Measurements from ENCODE around the gene ALG14.
"Not testable (repeated sequence)": the region's sequence is repeated elsewhere in the genome, so short reads cannot be mapped to it uniquely, and the experiment has no call there.

Gene ALG14, protein sequence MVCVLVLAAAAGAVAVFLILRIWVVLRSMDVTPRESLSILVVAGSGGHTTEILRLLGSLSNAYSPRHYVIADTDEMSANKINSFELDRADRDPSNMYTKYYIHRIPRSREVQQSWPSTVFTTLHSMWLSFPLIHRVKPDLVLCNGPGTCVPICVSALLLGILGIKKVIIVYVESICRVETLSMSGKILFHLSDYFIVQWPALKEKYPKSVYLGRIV

DNA sequence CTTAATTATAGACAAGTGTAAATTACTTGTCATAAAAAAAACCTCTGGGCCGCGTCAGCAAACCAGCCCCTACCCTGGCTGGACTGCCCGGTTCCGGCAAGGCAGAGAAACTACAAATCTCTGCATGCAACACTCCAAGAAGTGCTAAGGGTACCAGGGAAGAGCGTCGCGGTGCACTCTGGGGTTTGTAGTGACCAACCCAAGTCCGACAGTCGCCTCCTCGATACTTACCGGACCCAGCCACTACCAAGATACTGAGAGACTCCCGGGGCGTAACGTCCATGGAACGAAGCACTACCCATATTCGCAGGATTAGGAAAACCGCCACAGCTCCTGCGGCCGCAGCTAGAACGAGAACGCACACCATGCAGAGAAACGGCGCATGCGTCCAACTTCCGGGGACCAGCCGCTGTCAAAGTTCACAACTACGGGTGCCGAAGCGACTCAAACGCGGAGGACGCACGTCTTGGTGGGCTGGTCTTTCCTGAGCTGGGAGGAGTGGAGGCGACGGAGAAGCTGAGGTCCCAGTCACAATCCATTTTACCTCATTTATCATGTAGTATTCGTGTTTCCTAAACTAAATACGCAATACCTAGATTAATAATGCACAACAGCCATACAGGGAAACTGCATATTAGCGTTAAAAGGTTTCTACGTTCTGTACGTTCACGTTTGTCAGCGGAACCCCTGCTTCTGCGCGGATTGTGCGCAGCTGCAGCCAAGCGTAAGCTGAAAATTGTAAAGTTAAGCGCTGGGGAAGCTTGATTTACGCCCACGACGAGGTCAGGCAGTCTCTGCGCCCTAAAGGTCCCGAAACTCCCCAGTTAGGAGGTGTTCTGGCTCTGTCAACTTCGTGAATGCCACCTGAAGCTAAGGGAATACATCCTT is at the start of gene ALG14:
TSS of gene ALG14 (minus strand) at position 420 of the 888 bp plus-strand sequence. CDS start at position 367, 53 bp downstream.
- peak; percentile 94 for DNase-seq

DNA sequence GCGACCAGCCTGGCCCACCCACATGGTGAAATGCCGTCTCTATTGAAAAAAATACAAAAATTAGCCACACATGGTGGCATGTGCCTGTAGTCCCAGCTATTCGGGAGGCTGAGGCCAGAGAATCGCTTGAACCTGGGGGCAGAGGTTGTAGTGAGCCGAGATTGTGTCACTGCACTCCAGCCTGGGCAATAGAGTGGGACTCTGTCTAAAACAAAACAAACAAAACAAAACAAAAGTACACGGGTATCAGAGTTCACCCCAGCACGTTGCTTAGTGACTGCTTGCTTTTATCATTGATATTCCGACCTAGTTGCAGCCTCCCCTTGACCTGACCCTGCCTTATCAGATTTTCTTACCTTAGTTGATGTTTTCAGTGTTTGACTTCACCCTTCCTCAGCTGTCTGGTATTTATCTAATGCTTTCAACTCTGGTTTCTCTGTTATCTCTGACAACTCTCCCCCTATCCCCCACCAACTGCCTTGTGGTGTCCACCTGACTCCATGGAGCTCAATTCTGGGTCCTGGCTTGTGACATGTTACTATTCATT is 49.5 kb upstream of the ALG14 start:
- no peak for DNase-seq

DNA sequence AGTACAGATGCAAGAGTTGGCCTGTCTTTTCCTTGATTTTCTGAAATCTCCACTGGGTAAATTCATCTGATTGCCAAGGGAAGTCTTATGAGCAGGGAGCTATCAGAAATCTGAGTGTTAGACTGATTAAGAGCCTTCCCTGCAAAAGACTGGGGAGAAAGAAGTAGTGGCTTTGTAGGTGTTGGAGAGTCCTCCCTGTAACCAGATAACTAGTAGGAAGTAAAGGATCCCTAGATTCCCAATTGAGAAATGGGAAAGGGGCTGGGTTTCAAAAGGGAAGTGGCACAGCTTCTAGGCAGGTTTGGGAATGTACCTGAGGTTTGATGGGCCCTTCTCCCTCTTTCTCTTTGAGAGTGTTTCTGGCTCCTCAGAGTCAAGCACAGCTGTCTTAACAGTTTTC is 46.5 kb upstream of the ALG14 start:
- no peak for DNase-seq

DNA sequence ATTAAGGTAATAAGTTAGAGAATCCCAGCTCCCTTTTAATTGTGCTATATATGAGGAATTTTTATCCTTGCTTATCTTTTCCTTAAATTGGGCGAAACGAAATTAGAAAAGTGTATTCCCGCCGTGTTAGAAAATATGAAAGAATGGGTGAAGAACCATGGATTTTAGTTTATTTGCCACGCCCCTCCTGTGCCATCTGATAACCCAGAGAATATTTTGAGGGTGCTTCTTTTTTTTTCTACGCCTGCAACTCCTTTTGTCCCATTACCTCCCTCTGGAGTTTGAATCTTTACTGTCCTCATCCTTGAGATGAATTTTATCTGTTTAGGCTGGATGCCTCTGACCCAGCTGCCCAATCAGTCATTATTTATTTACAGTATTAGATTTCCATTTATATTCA is 46.0 kb upstream of the ALG14 start:
- DNase-seq: no peak

DNA sequence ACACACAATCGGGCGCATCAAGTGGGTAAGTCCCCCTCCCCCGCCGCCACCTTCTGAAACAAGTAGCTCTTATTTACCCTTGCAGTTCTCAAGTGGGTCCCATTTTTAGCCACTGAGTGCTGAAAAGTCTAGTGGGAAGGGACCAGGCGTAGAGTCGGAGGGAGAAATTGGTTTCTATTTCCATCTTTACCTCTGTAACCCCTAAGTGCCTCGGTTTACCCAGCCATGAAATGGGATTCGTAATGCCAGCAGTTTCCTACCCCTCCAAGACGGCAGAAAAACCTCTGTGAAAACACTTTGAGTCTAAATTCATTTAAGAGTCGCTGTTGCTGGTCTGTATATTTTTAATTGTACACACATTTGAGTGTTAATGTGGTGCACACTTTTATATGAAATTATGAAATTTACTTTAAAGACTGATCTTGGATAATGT is 45.3 kb upstream of the ALG14 start:
- no peak for DNase-seq

DNA sequence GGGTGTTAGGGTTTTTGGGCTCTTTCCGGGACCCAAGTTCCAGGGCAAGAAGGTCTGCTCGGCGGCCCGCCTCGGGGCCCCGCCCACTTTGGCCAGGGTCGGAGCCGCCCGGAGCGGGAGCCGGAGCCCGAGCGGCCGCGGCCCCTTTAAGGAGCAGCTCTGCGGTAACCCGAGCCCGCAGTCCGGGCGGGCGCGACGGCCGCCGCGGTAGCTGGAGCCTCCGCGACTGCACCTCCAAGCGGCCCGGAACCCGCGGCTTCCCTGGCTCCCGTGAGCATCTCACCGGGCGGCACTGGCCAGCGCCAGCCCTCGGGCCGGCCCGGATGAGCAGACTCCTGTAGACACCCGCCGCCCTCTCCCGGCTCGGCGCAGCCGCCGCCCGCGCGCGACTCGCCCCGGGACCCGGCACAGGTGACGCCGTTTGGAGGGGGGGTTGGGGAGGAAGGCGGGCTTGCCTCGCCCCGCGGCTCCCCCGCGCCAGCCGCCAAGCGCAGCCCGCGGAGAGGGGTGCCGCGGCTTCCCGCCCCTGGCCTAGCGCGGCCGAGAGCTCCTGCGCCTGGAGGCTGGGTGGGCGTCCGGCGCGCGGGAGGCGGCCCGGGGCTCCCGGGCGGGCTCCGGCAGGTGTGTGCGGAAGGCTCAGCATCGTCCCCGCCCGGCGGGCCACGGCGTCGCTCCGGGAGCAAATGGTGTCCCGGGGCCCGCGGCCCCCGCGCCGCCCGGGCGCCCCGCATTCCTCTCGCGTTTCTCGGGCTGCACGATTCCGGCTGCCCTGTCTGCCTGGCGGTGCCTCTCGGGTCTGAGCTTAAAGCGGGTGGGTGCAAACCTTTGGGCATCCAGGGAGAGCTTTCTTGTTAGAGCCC is 44.7 kb upstream of the ALG14 start, which contains the start of gene TLCD4:
TSS of gene TLCD4 (plus strand) at position 149 of the 860 bp plus-strand sequence. CDS start 26,547 bp downstream, outside the sequence.
- peak; percentile 65 for DNase-seq

DNA sequence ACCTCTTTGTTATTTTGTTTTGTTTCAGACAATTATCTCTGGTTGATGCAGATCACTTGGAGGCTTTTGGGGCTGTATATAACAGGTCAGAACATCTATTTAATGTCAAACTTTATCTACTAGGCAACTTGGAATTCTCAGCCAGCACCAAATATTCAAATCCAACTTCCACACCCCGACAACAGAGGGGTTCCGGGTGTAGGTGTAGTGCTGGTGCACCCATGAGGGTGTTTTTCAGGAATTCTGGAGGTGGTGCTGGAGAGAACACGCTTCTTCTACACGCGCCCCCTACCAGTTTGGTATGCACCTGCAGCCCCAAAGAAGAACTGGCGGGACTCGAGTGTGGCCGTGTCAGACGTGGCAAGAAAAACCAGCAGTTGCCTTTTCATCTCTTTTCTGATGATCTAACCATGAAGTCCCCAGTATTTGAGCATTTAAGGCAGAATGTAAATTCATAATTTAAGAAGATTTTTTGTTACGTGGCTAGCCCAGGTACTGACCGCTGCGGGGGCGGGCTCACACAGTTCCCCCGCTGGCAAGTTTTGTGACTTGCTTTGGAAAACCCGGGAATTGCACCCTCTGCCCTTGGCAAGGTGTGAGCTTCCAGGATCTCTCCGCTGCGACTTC is 43.9 kb upstream of the ALG14 start:
- DNase-seq: peak; percentile 76

DNA sequence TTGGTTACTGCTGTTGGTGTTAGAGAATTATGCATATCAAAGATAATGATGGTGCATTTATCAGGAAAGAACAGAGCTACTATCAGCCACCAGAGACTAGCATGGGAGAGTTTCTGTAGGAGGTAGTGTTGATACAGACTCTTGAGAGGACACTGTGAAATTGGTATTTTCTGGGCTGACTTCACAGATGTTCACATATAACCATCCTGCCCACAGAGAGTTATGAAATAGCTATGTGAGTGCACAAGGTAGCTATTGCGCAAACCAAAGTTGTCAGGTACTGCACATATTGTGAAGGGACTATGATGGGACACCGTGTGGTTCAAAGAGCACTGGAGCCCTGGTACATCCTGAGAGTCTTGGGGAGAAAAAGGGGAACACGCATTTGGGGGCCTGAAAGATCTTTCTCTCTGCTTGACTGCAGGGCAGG is 43.0 kb upstream of the ALG14 start:
- no peak for DNase-seq

DNA sequence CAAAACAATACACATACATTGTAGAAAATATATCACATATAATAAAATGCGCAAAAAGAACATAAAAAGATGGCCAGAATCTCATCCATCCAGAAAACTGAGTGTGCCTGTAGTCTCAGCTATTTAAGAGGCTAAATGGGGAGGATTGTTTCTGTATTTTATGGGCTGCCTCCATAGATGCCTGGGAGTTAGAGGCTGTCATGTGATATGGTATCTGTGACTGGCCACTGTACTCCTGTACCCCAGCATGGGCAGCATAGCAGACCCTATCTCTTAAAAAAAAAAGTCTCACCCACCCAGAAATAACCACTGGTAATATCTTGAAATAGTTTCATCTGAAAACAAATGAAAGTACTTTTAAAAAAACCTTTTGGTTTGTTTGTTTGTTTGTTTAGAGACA is 40.9 kb upstream of the ALG14 start:
- no peak for DNase-seq

DNA sequence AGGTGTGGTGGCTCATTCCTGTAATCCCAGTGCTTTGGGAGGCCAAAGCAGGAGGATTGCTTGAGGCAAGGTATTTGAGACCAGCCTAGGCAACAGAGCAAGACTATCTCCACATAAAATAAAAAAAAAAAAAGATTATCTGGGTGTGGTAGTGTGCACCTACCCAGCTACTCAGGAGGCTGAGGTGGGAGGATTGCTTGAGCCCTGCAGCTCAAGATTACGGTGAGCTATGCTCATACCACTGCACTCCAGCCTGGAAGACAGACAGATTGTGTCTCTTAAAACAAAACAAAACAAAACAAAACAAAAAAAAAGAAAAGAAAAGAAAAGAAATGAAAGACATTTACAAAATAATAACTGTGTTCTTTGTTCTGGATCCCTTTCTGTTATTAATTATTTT is 38.3 kb upstream of the ALG14 start:
- DNase-seq: no peak

DNA sequence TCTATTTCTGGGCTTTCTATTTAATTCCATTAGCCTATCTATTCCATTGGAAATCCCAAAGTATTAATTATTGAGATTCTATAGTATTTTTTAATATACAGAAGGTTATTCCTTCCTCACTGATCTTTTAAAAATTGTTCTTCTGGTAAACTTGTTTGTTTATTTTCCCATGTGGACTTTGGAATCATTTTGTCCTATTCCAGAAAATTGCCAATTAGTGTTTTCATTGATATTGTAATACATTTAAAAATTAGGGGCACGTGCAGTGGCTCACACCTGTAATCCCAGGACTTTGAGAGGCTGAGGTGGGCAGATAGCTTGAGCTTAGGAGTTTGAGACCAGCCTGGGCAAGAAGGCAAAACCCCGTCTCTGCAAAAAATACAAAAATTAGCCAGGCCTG is 36.0 kb upstream of the ALG14 start:
- no peak for DNase-seq

DNA sequence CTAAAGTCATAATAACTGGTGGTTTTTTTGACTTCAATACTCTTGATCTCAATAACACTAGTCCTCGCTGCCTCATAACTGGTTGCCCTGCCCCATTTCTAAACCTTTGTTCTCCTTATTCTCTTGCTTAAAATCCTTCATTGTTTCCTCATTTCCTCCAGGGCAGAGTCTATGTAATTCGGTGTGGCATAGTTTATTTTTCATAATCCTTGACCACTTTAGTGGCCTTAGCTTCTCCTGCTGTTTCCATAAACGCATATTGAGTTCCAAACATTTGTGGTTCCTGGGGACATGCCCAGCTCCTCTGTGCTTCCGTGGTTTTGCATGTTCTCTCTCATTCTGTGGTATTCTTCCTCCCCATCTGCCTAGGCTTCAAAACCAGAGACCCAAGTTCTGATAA is 25.4 kb upstream of the ALG14 start:
- DNase-seq: no peak

DNA sequence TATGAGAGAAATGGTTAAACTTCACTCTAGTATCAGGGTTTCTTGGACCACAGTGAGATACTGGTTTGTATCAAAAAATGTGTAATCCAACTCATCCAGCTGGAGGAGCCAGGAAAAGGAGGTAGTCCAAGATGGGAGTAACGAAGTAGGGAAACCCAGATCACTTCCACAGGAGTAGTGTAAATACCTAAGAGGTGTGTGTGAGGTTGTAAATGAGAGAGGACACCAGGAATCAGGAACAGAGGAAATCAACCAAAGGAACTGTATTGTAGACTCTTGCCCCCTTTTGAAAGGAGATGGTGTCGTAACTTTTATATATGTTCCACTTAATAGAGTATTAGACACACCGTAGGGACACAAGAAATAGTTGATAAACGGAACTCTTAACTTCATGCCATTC is 24.7 kb upstream of the ALG14 start:
- DNase-seq: no peak

DNA sequence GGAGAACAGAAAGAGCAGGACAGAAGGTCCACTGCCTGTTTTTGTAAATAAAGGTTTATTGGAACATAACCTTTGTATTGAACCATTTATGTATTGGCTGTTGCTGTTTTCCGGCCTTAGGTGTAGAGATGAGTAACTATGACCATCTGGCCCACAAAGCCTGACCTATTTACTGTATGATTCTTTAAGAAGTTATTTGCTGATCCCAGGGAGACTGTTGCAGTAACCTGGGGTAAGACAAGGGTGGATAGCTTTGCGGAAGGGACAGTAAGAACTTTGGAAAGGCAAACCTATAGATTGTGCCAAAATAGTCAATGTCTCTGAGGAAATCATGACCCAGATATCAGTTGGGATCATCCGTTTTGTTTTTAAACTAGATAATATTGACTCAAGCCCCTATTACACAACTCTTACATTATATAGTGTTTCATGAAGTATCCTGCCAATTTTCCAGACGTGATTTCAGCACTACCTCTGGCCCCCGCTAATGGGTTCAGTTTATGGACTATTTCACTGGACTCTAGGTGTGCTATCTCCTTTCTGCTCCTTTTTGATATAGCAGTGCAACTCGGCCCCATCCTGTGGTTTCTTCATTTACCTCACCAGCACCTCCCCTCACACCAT is 23.6 kb upstream of the ALG14 start:
- no peak for DNase-seq

DNA sequence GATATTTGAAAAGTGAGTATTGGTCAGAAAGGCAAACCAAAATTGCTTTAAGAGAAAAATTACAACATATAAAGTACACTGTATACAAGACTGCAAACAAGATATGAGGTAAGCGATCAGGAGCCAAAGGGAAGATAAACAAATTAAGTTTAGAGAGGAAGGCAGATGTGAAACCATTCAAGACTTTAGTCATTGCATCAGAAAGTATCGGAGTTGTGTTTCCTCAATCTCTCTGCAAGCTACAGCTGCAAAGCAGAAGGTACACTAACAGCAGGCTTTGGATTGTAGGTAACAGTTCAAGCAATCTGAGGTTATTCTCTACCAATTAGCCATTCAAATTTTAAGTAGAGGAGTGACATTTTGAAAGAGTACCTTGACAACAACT is 23.1 kb upstream of the ALG14 start:
- DNase-seq: no peak

DNA sequence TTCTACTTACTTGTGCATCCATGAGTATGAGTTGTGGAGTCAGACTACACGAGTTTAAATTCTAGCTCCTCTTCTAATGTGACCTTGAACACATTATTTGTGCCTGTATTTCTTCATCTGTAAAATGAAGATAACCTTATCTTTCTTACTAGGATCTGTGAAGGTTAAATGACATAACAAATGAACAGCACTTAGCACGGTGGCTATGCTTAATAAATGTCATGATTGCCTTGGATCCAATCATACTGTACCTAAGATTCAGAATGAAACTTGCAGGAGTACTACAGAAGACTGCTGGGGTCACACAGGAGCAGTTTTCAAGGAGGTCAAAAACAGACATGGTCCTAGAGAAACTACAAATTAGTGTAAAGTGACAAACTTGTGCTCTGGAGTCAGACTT is 22.2 kb upstream of the ALG14 start:
- DNase-seq: no peak

DNA sequence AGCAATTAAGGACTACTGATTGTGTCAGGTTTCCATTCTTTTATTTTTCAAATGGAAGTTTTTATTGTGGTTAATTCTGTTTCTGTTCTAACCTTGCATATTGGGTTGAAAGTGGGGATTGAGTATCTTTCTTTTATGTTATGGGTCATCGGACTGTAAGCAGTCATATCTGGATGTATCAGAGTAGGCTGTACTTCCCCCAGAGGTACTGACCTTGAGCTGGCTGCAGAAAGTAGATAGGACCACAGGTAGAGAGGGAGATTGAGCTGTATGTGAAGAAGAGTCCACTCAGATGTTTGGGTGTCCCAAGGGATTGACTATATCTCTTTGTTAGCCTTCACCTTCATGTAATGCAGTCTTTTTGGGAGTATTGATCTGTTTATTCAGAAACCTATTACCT is 20.5 kb upstream of the ALG14 start:
- DNase-seq: no peak

DNA sequence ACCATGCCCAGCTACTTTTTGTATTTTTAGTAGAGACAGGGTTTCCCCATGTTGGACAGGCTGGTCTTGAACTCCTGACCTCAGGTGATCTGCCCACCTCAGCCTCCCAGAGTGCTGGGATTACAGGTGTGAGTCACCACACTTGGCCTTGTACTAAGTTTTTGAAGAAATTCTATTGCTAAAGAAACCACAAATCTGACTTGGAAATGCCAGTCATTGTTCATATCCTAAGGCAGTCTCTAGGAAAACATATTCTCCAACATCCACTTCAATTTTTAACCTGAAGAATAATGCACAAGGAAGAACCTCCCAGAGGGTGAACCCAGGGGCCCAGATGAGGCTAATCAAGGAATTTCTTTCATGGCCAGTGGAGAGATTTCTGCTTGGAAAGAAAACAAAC is 20.1 kb upstream of the ALG14 start:
- peak; percentile 49 for DNase-seq

DNA sequence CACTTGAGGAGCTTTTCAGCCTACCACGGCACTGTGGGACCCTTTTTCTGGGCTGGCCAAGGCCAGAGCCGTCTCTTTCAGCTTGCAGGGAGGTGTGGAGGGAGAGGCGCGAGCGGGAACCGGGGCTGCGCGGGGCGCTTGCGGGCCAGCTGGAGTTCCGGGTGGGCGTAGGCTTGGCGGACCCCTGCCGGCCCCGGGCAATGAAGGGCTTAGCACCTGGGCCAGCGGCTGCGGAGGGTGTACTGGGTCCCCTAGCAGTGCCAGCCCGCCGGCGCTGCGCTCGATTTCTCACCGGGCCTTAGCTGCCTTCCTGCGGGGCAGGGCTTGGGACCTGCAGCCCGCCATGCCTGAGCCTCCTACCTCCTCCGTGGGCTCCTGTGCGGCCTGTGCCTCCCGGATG is 18.5 kb upstream of the ALG14 start:
- not testable (repeated sequence) for DNase-seq

DNA sequence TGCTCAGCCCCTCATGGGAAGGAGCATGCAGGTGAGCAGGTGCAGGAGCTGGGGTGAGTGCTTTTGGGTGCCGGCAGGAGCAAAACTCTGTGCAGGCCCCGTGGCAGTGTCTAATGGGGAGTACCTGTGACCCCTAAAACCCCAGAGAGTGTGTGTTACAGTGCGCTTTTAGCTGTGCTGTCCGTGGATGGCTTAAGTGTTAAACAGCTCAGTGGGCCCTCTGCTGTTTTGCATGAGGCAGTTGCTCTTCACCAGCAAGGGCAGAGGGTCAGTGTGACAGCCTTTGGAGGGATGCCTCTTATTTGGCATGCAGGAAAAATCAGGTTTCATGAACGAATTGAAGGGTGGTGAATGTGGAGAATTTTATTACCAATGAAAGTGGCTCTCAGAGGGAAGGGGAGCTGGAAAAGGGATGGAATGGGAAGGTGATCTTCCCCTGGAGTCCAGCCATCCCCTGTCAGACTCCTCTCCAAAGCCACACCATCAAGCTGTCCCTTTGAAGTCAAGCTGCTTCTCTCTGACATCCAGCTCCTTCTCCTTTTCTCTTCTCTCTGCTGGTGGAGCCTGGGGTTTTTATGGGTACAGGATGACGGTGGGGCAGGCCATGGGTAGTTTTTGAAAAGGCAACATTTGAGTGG is 17.0 kb upstream of the ALG14 start:
- DNase-seq: no peak

DNA sequence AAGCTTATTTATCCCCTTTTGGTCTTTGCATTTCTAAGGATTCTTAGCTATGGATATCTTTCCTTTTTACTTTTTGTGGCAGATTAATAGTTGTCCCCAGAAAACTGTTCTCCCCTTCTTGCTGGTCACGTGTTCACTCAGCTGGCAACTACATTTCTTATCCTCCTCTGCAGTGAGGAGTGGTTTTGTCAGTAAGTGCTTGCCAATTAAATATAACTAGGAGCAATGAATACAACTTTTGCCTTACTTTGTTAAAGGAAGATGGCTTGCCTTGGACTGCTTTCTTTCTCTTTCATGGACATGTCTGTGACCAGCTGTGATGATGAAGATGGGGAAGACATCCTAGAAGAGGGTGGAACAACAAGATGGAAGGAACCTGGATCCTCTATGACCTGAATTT is 15.6 kb upstream of the ALG14 start:
- DNase-seq: no peak
